HG03457 (cell line): Measurements from ENCODE around the gene PIPOX.

Experiments
- ATAC-seq: cut with Tn5 transposase; IDR thresholded peaks from one replicate; pipeline ENCODE4 v1.9.1; 2021; ENCODE audit warnings: moderate number of reproducible peaks; ENCODE audit not compliant: unreplicated experiment

Gene PIPOX

DNA sequence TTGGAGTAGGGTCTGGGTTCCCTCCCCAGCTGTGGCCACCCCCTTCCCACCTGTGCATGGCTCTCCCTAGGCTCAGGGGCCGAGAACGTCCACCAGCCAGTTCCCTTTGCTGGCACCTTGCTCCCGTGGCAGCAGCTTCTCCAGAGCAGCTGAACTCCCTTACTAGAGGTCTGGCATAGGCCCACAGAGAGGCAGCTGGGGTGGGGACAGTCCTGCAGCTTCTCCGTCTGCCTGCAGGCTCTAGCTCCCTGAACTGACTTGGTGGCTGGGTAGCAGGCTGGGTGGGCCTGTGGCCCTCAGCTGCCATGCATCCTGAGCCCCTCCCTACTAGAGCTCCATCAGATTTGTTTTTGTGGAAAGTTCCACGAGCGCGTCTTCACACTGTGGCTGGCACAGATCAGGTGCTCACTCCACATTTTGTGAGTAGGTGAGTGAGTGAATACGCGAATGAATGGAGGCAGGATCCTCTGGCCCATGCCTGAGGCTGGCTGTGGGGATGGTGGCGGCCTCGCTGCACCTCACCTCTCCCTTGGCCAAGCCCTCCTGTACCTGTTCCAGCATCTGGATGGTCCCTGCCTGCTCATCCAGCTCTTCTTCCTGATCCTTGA lies 51.3 kb downstream of the PIPOX start:
- ATAC-seq: no peak

DNA sequence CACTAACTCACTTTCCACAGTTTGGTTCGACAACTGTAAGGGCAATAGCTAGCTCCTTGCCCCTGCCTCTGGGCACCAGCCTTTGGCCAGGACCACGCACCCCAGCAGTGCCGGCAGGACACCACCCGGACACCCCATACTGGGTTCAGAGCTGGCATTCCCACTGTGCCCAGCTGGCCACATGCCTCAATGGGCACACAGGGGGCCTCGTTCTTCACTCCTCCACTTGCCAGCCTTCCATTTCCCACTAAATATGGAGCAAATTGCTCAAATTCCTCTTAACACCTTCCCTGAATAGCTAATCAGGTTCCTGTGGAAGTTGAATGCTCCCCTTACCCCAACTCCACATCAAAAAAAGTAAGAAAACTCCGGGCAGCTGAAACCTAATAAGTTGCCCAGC lies 52.5 kb downstream of the PIPOX start:
- no peak for ATAC-seq

DNA sequence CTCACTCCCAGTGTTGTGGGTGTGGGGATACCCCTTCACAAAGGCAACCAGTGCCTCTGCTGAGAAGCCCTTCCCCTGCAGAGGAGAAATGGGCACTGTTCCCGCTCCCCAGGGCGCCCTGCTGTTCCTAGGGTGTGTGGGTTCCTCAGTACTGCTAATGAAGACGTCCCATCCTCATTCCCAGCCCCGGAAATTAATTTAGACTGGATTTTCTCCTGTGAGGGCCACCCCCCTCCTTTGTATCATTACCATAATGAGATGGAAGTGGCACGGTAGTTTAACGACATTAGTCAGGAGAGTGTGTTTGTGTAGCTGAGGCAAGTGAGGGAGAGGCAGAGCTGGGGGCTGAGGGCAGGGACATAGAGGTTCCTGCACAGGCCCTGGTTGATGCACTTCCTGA lies 53.2 kb downstream of the PIPOX start:
- no peak for ATAC-seq

DNA sequence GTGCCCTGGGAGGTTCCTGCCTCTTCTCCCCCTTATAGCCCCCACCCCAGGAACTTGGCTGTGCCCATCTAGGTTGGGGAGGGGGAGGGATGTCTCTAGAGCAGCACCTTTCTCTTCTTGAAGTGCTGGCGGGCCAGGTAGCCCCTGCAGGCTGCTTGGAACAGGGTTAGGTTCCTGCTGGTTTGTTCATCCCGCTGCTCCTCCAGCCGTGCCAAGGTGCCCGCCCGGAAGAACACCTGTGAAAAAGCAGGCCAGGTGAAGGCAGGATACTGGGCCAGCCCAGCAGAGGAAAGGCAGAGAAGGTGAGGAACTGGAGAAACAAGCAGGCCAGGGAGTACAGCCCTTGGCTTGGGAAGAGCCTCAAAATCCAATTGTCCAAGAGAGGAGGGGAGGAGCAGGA lies 56.6 kb downstream of the PIPOX start:
- ATAC-seq: no peak

DNA sequence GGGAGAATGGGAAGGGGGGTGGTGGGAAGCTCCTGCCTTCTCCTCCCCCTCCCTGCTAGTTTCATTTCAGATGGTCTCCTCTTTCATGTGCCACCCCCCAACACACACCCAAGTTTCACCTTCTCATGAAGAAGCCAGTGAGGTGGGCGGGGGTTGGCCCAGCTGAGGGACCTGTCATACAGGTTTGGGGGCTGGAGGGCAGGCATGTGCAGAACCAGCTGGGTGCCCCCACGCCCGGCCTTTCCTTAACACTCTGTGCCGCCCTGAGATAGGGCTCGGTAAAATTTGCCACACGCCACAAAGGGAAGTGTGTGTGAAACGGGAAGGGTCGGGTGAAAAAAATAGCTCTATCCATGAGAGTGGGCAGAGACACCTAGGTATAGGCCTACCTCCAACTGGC lies 57.4 kb downstream of the PIPOX start:
- ATAC-seq: no peak

DNA sequence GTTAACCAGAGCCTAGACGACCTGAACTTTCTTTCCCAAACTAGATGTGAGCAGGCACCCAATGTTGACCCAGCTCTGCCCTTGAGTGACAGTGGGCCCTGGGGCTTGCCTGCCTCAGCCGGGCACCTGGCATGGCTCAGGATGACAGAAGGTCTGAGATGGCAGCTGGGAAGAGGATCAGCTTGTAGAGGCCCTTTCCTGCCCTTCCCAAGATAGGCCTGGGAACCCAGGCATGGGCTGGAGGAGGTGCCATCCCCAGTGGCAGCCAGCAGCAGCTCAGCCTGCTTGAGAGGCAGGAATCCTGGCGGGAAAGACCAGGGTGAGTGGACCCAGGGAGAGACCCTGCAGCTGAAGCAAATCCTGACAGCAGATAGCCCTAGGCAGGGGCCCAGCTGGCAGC lies 59.1 kb downstream of the PIPOX start:
- ATAC-seq: no peak

DNA sequence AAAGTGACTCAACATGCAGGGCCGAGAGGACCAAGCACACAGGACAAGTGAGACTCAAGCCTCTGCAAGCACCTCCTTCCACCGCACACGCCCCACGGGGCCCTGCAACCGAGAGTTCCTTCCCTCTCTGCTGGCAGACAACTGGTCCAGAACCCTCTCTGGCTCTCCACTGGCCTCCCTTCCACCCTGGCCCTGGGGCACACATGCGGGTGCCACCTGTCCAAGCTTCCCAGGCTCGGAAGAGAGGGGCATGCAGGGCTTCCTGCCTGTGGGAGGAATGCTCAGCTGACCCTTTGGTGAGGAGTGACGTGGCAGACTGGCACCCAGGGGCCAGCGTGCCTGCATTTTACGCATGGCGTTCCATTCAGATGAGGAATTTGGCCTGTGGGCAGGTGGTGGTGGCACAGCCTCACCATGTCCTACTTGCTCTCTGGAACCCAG lies 59.8 kb downstream of the PIPOX start:
- no peak for ATAC-seq

DNA sequence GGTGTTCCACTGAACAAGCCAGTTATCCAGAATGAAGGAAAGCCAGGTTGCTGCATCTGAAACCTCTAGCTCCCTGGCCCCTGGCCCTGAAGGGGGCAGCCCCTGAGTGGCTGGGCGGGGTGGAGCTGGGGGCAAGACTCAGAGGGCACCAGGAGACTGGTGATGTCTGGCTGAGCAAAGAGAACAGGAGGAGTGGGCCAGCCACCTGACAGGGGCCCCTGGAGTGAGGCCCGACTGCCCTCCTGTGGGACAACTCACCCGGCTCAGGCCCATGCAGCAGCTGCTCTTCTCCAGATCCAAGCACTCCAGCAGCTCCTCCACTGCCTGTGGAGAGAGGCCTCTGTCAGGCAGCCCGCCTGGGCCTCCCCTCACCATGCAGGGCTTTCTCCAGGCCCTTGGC lies 60.4 kb downstream of the PIPOX start:
- no peak for ATAC-seq
